Panc1 (cell line): ENCODE data around the gene GJB1.

Experiments used
- POLR2AphosphoS5 ChIP-seq: IDR thresholded peaks from 2 replicates; pipeline ENCODE4 v1.6.1; 2012; ENCODE audit warnings: mild to moderate bottlenecking, low read depth, low read length, moderate library complexity
- TF ChIP-seq, protein P1 (sequence below): fragments of 450-650 bp; IDR thresholded peaks from 2 replicates; pipeline ENCODE4 v1.5.1; 2017; ENCODE audit warnings: mild to moderate bottlenecking

DNA sequence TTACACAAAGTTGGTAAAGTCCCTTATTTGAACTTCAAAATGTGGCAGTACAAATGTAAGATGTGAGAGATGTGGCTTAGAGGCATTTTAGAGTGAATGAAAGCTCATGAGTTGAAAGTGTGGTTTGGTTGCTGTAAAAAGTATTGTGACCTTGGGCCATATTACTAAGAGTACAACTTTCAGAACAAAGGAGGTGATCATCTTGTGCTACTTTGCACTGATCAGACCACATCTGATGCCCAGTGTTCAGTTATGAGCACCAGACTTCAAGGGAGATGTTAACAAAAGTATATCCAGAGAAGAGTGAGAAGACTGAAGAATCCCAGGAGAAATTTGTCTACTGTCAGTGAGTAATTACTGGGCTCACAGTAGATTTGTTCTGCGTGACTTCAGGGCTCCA is 48.2 kb upstream of the GJB1 start:
- TF ChIP-seq, protein P1, sequence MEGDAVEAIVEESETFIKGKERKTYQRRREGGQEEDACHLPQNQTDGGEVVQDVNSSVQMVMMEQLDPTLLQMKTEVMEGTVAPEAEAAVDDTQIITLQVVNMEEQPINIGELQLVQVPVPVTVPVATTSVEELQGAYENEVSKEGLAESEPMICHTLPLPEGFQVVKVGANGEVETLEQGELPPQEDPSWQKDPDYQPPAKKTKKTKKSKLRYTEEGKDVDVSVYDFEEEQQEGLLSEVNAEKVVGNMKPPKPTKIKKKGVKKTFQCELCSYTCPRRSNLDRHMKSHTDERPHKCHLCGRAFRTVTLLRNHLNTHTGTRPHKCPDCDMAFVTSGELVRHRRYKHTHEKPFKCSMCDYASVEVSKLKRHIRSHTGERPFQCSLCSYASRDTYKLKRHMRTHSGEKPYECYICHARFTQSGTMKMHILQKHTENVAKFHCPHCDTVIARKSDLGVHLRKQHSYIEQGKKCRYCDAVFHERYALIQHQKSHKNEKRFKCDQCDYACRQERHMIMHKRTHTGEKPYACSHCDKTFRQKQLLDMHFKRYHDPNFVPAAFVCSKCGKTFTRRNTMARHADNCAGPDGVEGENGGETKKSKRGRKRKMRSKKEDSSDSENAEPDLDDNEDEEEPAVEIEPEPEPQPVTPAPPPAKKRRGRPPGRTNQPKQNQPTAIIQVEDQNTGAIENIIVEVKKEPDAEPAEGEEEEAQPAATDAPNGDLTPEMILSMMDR: no peak
- no peak for TF ChIP-seq POLR2AphosphoS5
